HepG2 (cell line): ENCODE results near the gene C1RL. TPM values are rescaled to one million over a fixed set of nuclear protein-coding genes. Genes with fewer than 3 reads are reported as not detected.
A peak's percentile ranks its signal among the peaks of the same experiment; 100 is the strongest.
"Not testable (repeated sequence)": the region's sequence is repeated elsewhere in the genome, so short reads cannot be mapped to it uniquely, and the experiment has no call there.

Experiments
- ATAC-seq: fragments of 200-7000 bp; cut with Tn5 transposase; 3 replicates; pipeline ENCODE4 v1.9.1; 2020; ENCODE audit warnings: mild to moderate bottlenecking, moderate library complexity
- BruUV-seq: library from RNA; stranded (reverse); fragments of 400-500 nt; replicated peaks from 2 replicates; lab custom pipeline; 2021; lab: Mats Ljungman, UMichigan
- CTCF ChIA-PET: fragments of 300-600 bp; formaldehyde crosslinking; extraction: SDS; loops from one replicate; lab custom pipeline; 2021; ENCODE audit warnings: low total read pairs, inconsistent platforms, low intra/inter-chr PET ratio; lab: Yijun Ruan, JAX
- POLR2A ChIA-PET: fragments of 350-600 bp; sonication (Branson Sonifier 250); formaldehyde crosslinking; loops from one replicate; lab custom pipeline; 2020; ENCODE audit warnings: antibody characterized with exemption, inconsistent platforms; lab: Yijun Ruan, JAX
- DNase-seq: peaks from one replicate; pipeline ENCODE4 v3.0.0-alpha.2; 2015; ENCODE audit warnings: low spot score
- FAIRE-seq: peaks from 3 replicates; lab custom pipeline; 2011; peaks lifted over from hg19 to GRCh38; lab: Jason Lieb, UNC
- H2AFZ ChIP-seq: one replicate; pipeline ENCODE4 v1.6.1; 2011; ENCODE audit warnings: low read length, inconsistent platforms
- H3K27ac ChIP-seq: fragments of 300-600 bp; 3 replicates; pipeline ENCODE4 v1.8.0; 2011; ENCODE audit warnings: mixed run types, mild to moderate bottlenecking, mixed read lengths, low read length, inconsistent platforms; ENCODE audit not compliant: insufficient read depth; ENCODE audit errors: extremely low read length
- H3K27me3 ChIP-seq, 2 experiments: fragments of 200-600 bp in 1 of 2; 2 replicates in 1 of 2; 3 replicates in 1 of 2; pipeline versions ENCODE4 v1.6.0 to v1.8.0; 2011; ENCODE audit warnings: low read length in 2 of 2, mild to moderate bottlenecking in 2 of 2, moderate library complexity in 2 of 2, inconsistent platforms in 1 of 2; ENCODE audit not compliant: insufficient read depth in 2 of 2, control insufficient read depth in 1 of 2
- H3K36me3 ChIP-seq, 2 experiments: fragments of 200-600 bp in 1 of 2; replicated peaks in 1 of 2; 2 replicates in 1 of 2; 3 replicates in 1 of 2; pipeline versions ENCODE4 v1.5.1 to v1.8.0; 2011; ENCODE audit warnings: low read length in 2 of 2, inconsistent platforms in 1 of 2; ENCODE audit not compliant: insufficient read depth in 2 of 2, control insufficient read depth in 1 of 2
- H3K4me1 ChIP-seq: 2 replicates; pipeline ENCODE4 v1.5.1; 2012; ENCODE audit warnings: low read length, inconsistent platforms; ENCODE audit not compliant: insufficient read depth
- H3K4me2 ChIP-seq: 2 replicates; pipeline ENCODE4 v1.6.0; 2011; ENCODE audit warnings: low read depth, low read length, inconsistent platforms
- H3K4me3 ChIP-seq, 3 experiments: fragments of 200-600 bp in 1 of 3; sonication (generic), shearing (Covaris generic) in 1 of 3; replicated peaks in 1 of 3; 2 replicates each; pipeline ENCODE4 v1.5.1; 2011 to 2016; ENCODE audit warnings: low read length in 3 of 3, inconsistent platforms in 2 of 3, low read depth in 2 of 3, mild to moderate bottlenecking in 2 of 3, control low read depth in 1 of 3, mixed read lengths in 1 of 3; ENCODE audit not compliant: insufficient read depth in 1 of 3
- H3K79me2 ChIP-seq: one replicate; pipeline ENCODE4 v1.6.1; 2011; ENCODE audit warnings: low read length, inconsistent platforms; ENCODE audit not compliant: insufficient read depth
- H3K9ac ChIP-seq: 2 replicates; pipeline ENCODE4 v1.6.0; 2011; ENCODE audit warnings: mild to moderate bottlenecking, low read depth, low read length, inconsistent platforms; ENCODE audit not compliant: insufficient read depth
- H3K9me3 ChIP-seq: 2 replicates; pipeline ENCODE4 v1.5.1; 2012; ENCODE audit warnings: mild to moderate bottlenecking, low read length
- H4K20me1 ChIP-seq: 2 replicates; pipeline ENCODE4 v1.6.0; 2011; ENCODE audit warnings: inconsistent platforms, mild to moderate bottlenecking, low read length, moderate library complexity; ENCODE audit not compliant: insufficient read depth
- ATRX ChIP-seq: sonication (generic); formaldehyde crosslinking; IDR thresholded peaks from 2 replicates; pipeline ENCODE4 v1.4.0; 2020; ENCODE audit warnings: missing genetic modification reagents, borderline replicate concordance
- CCAR2 ChIP-seq: fragments of 200-400 bp; formaldehyde crosslinking; optimal IDR thresholded peaks from 2 replicates; pipeline ENCODE3; 2018; ENCODE audit warnings: low read depth, mild to moderate bottlenecking, low read length, moderate library complexity
- EP300 ChIP-seq, 3 experiments: sonication (generic) in 1 of 3; formaldehyde crosslinking in 1 of 3; IDR thresholded peaks; 2 replicates each; pipeline versions ENCODE4 v1.5.1 to v1.6.1; 2011 to 2020; ENCODE audit warnings: low read depth in 2 of 3, low read length in 2 of 3, borderline replicate concordance in 1 of 3, improper control_type of control experiment in 1 of 3, mild to moderate bottlenecking in 1 of 3, missing genetic modification reagents in 1 of 3, moderate library complexity in 1 of 3
- GTF3A ChIP-seq: sonication (generic); formaldehyde crosslinking; conservative IDR thresholded peaks from 2 replicates; pipeline ENCODE4 v1.4.0; 2020; ENCODE audit warnings: mild to moderate bottlenecking, missing genetic modification reagents
- PAXIP1 ChIP-seq: sonication (generic); formaldehyde crosslinking; conservative IDR thresholded peaks from 2 replicates; pipeline ENCODE4 v1.4.0; 2020; ENCODE audit warnings: mild to moderate bottlenecking, missing genetic modification reagents, moderate library complexity
- RARA ChIP-seq: IDR thresholded peaks from 2 replicates; pipeline ENCODE4 v1.6.1; 2016; ENCODE audit warnings: missing genetic modification reagents, missing compliant biosample characterization
- RXRA ChIP-seq: sonication (generic); formaldehyde crosslinking; IDR thresholded peaks from 2 replicates; pipeline ENCODE4 v1.5.1; 2020; ENCODE audit warnings: missing genetic modification reagents
- ZNF121 ChIP-seq: sonication (generic); formaldehyde crosslinking; IDR thresholded peaks from 2 replicates; pipeline ENCODE4 v1.5.0; 2020; ENCODE audit warnings: mild to moderate bottlenecking, missing genetic modification reagents
- ZNF770 ChIP-seq: sonication (generic); formaldehyde crosslinking; IDR thresholded peaks from 2 replicates; pipeline ENCODE4 v1.5.0; 2020; ENCODE audit warnings: mild to moderate bottlenecking, missing genetic modification reagents
- WGBS: methylation state at CpG from one replicate; pipeline ENCODE4 v1.1.6; 2017; ENCODE audit warnings: low lambda C conversion rate; 5-methylcytosine and 5-hydroxymethylcytosine counted together
- in situ Hi-C: cut with HindIII; loops from 2 replicates; pipeline ENCODE4 v1.10.0; 2017; ENCODE audit warnings: low pct_unique_long_range_greater_than_20kb; ENCODE audit not compliant: extremely low pct_ligation_motif_present
- intact Hi-C: fragments of 100-400 bp; cut with micrococcal nuclease; formaldehyde crosslinking; loops from one replicate; pipeline ENCODE4 v1.10.0; 2022; ENCODE audit not compliant: unreplicated experiment
- polyA plus RNA-seq, 8 experiments: library from polyadenylated mRNA; depleted of rRNA in 3 of 8; stranded (reverse) in 7 of 8; unstranded in 1 of 8; fragments of >200 nt; fragmentation: Illumina TruSeq in 4 of 8; extraction: Trizol in 4 of 8; gene quantifications; 2 replicates each; pipeline versions ENCODE4 v1.2.1 to v1.2.3, GENCODE V29; 2011 to 2016; ENCODE audit warnings: low read depth in 4 of 8, missing spikeins in 1 of 8, mixed read lengths in 1 of 8; ENCODE audit not compliant: insufficient read depth in 1 of 8
- total RNA-seq, 5 experiments: library from RNA; depleted of rRNA; stranded (reverse); fragments of >200 nt; fragmentation: Illumina TruSeq; extraction: Trizol; gene quantifications; 2 replicates each; pipeline ENCODE4 v1.2.3, GENCODE V29; 2016; ENCODE audit warnings: low read depth in 1 of 5

The C1RL gene
- total and polyA plus RNA-seq, 2 of the 13 experiments (the other 11 are each of a cell fraction or from before 2014, with no cell fraction given), result 28.9 to 53.1 TPM

- TF ChIP-seq PAXIP1 (CRISPR knock-in tag) (0 out of 2 replicates have a peak, but pooled peaks have one; percentile 18), EP300 (IDR thresholded peaks at IDR 0.05; ENCODE audit: low read depth in 2 of 2, low read length in 2 of 2) (peak in 1 of 2 experiments; percentile 29; a peak in 1 of 4 replicates), EP300 (CRISPR knock-in tag; IDR thresholded peaks at IDR 0.05; ENCODE audit: borderline replicate concordance) (no peak), GTF3A (no peak), CCAR2 (no peak), RARA (peak; percentile 66), RXRA (no peak; the same call in 1 of the 2 replicates), ATRX (CRISPR knock-in tag) (no peak)
These were observed 50.7 kb downstream of the C1RL start (continued) for GRCh38 chr12:7058163-7058845.

- intact Hi-C loops, ATAC-seq, H3K27ac ChIP-seq: not testable (repeated sequence)
- TF ChIP-seq ZNF770 (CRISPR knock-in tag) (peak; percentile 74), ZNF121 (CRISPR knock-in tag) (peak; percentile 69)
- TF ChIP-seq, all 625 proteins: peak for 2; not testable (repeated sequence) for 623
- POLR2A ChIA-PET, H4K20me1 ChIP-seq, H3K36me3 ChIP-seq, FAIRE-seq, H3K9me3 ChIP-seq, H2AFZ ChIP-seq, H3K4me3 ChIP-seq, H3K79me2 ChIP-seq, H3K4me2 ChIP-seq, BruUV-seq, H3K27me3 ChIP-seq, CTCF ChIA-PET, H3K9ac ChIP-seq, DNase-seq: not testable (repeated sequence)
- peaks cover 46% of the 10 kb centered on the region for H3K4me1 ChIP-seq
- WGBS, result 72% methylated on average over 2 of the region's 2 CpGs
- in situ Hi-C loops, result loop anchor here (5.0 kb wide), 1 partner anchor 37 kb away; the partner anchor contains the start of gene C1R
These were observed 53.3 kb downstream of the C1RL start for GRCh38 chr12:7055736-7056135.
